ENCODE measurements around the gene PTGIR. TPM values are rescaled to one million over a fixed set of nuclear protein-coding genes. Genes with fewer than 3 reads are reported as not detected.

The PTGIR gene
- polyA plus RNA-seq, 2 of the 4 experiments (the other 2 are of a cell fraction) = 0.06 TPM; not detected in 1

GRCh38 chr19:46620716-46621115 lies 4.2 kb downstream of the PTGIR start (continued):
- no peak for TF ChIP-seq FOXS1 (CRISPR knock-in tag; IDR thresholded peaks at IDR 0.05)

DNA sequence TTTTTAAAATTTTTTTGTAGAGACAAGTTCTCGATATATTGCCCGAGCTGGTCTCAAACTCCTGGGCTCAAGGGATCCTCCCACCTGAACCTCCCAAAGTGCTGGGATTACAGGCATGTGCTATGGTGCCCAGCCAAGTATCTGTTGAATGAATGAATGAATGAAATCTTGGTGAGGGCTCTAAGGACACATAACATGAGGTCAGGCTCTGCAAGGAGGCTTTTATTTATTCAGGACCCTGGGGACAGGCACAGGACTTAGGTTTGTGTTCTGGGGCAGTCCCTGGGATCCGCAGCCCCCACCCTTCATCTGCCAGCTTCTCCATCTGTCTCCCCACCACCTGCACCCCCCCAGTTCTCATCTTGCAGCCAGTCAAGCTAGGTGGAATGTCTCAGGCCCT lies 4.6 kb downstream of the PTGIR start:
- Histone ChIP-seq H3K4me2 (no peak overlapping the region), H3K9me3 (no peaks in the 10 kb centered on the region), H3K4me3 (no peak overlapping the region), H3K4me1 (peaks cover 13% of the 10 kb centered on the region), H3K27ac (no peak overlapping the region)
- no peak for ATAC-seq
- CTCF ChIA-PET = interaction anchor here (0.6 to 34.1 kb wide), 8 partner anchors 3 to 370 kb away, joined by 3 to 737 read pairs (median 53); partner anchors contain the start of genes CALM3, DACT3, GNG8 and PTGIR
- POLR2A ChIA-PET = interaction anchor here (0.8 kb wide), 1 partner anchor 20 kb away, joined by 3 read pairs; no protein-coding TSS in a partner anchor
- FAIRE-seq = no peak
- TF ChIP-seq CTCF (IDR thresholded peaks at IDR 0.05) = no peak
- TF ChIP-seq NFE2L2 (conservative IDR thresholded peaks at IDR 0.05; ENCODE audit: low read length) = no peak
- no peak for TF ChIP-seq MAX (IDR thresholded peaks at IDR 0.05)
- no peak for TF ChIP-seq RNF2 (IDR thresholded peaks at IDR 0.05; ENCODE audit: borderline replicate concordance, low read depth)
- no peak for TF ChIP-seq ELK1 (IDR thresholded peaks at IDR 0.05; ENCODE audit: low read depth, low read length)
- TF ChIP-seq ESRRA (IDR thresholded peaks at IDR 0.05; ENCODE audit: borderline replicate concordance, low read length) = no peak
- TF ChIP-seq ZC3H11A (IDR thresholded peaks at IDR 0.05) = no peak
- no peak for TF ChIP-seq RARB (CRISPR knock-in tag; IDR thresholded peaks at IDR 0.05)
- no peak for TF ChIP-seq GATA3 (IDR thresholded peaks at IDR 0.05; ENCODE audit: borderline replicate concordance)
- no peak for TF ChIP-seq HEYL (CRISPR knock-in tag; IDR thresholded peaks at IDR 0.05)
- TF ChIP-seq ZFP36 (IDR thresholded peaks at IDR 0.05; ENCODE audit: borderline replicate concordance, partially characterized antibody) = no peak
- no peak for TF ChIP-seq TP53 (CRISPR knock-in tag; IDR thresholded peaks at IDR 0.05)
- no peak for TF ChIP-seq JUN (IDR thresholded peaks at IDR 0.05)
- no peak for TF ChIP-seq FOSL2 (IDR thresholded peaks at IDR 0.05)
- no peak for TF ChIP-seq FOSL2 (CRISPR knock-in tag; IDR thresholded peaks at IDR 0.05)
- TF ChIP-seq CBX8 (IDR thresholded peaks at IDR 0.05) = no peak
- TF ChIP-seq HMGXB4 (CRISPR knock-in tag; IDR thresholded peaks at IDR 0.05; ENCODE audit: borderline replicate concordance) = no peak
- TF ChIP-seq ZNF302 (CRISPR knock-in tag; IDR thresholded peaks at IDR 0.05) = no peak
- no peak for TF ChIP-seq FOSB (CRISPR knock-in tag; IDR thresholded peaks at IDR 0.05)
- no peak for TF ChIP-seq PHF8 (IDR thresholded peaks at IDR 0.05; ENCODE audit: borderline replicate concordance, low read depth)
- TF ChIP-seq EP300 (IDR thresholded peaks at IDR 0.05) = no peak
- WGBS (ENCODE audit: missing lambda C conversion rate) = 85% methylated on average over 3 of the region's 3 CpGs
- no peak for DNase-seq (ENCODE audit: low read depth in 1 of 2, low spot score in 1 of 2)

Measured in A549 (cell line).